Islet of Langerhans (tissue), 1 donor: ENCODE measurements around the gene ALOX5.
"Not testable (repeated sequence)": the region's sequence is repeated elsewhere in the genome, so short reads cannot be mapped to it uniquely, and the experiment has no call there.

Experiments used
- FAIRE-seq: peaks from one replicate; lab custom pipeline; 2011; peaks lifted over from hg19 to GRCh38; lab: Jason Lieb, UNC

ALOX5 gene

DNA sequence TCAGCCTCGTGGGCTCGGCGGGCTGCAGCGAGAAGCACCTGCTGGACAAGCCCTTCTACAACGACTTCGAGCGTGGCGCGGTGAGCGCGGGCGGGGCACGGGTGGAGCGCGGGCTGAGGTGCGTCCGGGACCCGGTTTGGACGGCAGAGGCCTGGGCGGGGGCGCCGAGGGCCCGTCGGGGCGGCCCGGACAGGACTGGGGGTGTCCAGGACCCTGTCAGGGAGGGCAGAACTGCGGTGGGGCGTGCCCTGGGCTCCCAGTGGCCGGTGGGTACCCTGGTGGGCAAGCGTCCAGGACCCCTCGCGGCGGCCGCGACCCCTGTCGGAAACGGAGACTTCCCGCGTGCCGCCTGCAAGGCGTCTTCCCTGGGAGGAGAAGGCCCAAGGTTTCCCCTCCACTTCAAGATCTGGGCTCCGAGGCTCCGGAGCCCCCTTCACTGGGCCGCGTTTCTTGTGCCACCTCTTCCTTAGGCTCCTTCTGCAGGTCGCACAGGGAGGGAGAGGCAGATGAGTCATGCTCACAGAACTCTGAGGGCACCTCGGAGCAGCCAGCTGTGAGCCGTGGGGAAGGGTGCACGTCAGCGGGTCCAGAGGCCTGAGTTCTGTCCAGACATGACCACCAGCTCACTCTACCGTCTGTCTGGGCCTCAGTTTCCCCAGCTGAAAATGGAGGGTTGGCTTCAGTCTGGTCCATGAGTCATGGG, 485 bp downstream of the ALOX5 start:
- FAIRE-seq, result no peak

DNA sequence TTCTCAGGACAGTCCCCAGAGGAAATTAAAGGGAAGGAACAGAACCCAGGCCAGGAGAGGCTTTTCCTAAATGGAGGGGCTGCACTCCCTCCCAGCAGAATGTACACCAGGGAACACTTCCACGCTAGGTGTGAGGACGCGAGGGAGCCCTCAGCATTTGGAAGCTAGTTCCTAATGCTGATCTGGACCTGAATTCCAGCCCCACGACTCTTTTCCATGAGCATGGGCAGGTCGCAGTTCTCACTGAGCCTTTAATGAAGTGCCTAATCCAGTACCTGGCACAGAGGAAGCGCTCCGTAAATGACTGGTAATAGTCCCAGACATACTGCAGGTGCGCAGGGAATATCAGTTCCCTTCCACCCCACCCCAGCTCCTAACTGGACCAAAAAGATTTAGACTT, 1.1 kb downstream of the ALOX5 start:
- FAIRE-seq, result no peak

DNA sequence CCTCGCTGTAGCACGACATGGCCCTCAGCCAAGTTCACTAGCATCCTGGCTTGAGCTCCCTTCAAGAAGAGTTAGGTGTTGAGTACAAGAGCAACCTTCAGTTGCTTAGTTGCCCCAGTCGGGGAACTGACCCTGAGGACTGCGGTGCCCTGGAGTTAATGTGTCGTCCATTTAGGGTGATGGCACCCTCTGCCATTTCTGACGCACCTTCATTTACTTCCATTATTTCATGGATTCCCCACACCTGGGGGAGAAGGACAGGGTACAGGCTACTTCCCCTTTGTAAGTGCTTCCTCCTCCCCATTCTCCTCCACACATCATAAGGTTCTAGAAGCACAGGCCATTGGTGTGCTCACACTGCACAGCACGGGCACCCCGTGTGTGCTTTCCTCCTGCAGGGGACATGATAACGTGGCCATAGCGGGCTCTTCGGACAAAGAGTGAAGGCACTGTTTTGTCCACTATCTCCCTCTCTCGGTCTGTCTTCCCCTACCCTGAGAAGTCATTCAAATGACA, 1.8 kb downstream of the ALOX5 start:
- no peak for FAIRE-seq

DNA sequence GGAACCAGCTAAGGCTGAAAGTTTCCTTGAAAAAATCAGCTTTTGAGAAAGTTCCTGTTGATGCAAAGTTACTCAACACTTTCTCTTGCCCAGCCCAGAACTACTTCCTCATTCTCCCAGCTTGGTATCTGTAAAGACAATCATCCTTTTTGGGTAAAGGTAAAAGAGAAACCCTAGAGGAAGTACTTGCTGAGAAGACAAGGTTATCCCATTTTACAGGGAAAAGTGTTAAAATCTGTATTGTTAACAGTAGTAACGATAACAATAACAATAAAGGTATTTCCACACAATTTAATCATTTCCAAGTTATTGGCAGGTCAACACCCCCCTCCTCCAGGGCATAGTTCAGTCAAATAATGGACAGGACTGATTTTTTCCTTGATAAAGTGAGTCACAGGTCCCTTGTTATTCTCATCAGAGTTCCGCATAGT, 2.4 kb downstream of the ALOX5 start:
- no peak for FAIRE-seq

DNA sequence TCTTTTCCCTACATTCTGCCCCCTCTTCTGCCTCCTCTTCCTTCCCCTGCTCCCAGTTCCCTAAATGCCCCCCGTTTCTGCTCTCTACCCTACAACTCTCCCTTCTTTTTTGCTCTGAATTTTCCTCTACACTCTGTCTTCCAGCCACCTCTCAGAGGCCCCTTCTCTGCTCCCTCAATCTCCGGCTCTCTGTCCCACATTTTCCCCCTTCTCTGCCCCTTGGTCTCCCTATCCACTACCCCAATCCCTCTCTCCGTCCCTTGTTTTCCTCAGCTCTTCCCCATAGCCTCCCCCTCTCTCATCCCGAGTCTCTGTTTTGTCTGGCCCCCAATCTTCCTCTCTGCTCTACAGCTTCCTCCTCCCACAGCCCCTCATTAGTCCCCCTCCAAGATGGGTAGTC, 3.3 kb downstream of the ALOX5 start:
- FAIRE-seq, result no peak

DNA sequence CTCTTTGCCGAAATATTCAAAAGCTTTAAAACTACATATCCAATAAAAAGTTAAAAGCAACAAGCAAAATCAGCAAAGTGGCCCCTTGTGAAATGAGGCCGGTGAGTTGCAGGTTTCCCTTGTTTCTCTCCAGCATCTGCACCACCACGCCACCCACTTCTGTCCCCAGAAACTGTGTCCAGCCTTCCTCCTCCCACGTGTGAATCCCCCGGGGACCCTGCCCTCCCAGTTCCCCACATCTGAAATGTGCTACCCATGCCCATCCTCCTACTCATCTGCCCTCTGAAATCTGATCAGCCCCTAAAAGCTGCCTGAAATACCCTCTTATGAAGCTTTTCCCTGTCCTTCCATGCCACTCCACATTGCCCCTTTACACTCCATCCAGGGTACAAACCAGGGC, 3.8 kb downstream of the ALOX5 start:
- no peak for FAIRE-seq

DNA sequence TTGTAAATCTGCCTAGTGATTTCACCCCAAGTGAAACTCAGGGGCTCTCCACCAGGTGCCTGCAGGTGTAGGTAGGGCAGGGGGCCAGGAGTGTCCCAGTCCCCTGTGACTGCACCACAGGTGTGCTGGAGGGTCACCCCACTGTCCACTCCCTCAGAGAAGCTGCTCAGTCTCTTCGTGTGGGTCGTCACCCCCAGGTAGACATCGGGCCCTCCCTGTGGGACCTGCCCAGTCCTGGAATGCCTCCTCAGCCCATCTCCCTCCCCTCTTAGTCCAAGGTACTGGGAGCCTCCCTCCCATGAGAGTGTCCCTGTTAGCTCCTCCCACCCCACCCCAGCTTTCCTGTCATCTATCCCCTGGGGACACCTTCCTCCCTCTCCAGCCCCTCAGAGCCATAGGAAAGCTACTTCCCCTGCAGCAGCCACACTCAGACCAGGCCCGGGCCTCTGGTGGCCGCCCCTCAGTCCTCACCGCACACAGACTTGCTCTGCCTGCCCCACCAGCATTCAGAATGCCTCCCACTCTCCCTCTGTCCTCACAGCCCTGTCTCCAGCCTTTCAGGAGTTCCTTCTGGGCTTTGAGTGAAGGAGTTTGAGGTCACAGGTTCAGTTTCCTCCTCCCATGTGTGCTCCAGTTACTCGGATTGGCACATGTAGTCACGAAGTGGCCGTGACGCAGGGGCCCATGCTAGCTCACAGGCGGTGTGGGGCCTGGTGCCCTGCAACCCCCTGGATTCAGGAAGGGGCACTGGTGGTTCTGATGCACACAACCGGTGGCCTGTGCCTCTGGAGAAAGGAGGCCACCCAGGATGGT, 5.1 kb downstream of the ALOX5 start:
- no peak for FAIRE-seq

DNA sequence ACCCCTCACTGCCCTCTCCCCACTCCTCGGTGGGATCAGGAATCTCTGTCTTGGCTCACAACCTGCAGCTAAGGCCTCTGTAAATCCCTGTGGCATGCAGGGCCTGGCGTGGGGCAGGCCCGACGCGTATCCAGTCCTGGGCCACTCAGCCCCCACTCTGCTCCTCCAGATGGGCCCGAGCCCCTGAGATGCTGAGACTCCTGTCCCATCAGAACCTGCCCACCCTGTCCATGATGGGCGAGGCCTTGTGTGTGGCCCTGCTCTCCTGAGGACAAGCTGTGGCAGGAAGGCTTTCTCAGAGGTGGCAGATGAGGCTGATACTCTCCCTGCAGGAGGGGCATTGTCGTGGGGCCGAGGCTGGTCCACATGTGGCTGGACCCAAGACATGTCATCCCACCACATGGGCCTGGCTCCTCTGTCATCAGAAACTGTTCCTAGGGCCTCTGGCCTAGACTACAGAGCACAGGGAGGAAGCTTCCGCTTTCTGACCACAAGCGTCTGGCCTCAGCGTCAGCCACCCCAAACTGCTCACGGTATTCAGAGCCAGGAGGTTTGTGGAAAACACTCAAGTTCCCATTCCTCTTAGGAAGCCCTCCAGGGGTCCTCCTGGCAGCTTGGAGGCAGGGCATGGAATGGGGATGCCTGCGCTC, 6.0 kb downstream of the ALOX5 start:
- no peak for FAIRE-seq

DNA sequence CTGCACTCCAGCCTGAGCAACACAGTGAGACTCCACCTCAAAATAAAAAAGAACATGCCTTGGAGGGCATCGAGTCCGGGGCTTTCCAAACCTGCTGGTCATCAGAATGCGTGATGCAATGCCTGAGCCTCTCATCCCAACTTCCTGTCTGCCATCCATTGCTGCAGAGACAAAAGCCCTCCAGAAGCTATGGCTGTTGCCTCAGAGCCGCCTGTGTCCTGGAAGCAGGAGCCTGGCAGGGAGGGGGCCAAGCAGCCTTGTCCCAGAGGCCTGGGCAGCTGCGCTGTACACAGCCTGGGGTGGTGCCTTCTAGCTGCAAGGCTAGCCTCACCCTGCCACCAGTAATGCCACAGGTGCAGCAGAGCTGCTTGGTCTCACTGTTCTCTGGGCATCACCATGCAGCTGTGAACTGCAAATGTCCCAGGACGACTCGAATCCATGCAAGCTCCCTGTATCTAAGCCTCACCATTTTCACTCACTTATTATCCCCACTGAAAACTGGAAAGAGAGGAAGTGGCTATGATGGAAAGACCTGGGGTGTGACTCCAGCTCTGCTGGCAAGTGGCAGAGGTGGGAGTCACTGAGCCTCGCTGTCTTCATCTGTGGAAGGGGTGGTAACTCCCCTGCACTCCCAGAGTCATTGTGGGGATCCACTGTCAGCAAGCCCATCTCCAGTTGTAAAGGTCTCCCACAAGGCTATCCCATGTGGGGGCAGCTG, 7.0 kb downstream of the ALOX5 start:
- FAIRE-seq, result no peak

DNA sequence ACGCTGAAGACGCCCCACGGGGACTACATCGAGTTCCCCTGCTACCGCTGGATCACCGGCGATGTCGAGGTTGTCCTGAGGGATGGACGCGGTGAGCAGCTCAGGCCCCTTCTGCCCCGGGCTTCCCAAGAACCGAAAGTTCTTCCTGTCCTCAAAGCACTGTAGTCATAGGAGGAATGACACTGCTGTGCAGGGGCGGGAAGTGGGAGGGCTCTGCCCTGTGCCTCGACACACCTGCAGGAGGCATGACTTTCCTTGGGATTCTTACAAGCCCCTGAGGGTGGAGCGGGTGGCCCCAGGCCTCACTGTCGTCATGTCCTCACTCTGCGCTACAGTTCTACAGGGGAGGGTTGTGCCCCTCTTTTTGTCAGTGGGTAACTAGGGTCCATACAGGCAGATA, 8.6 kb downstream of the ALOX5 start:
- FAIRE-seq, result no peak

DNA sequence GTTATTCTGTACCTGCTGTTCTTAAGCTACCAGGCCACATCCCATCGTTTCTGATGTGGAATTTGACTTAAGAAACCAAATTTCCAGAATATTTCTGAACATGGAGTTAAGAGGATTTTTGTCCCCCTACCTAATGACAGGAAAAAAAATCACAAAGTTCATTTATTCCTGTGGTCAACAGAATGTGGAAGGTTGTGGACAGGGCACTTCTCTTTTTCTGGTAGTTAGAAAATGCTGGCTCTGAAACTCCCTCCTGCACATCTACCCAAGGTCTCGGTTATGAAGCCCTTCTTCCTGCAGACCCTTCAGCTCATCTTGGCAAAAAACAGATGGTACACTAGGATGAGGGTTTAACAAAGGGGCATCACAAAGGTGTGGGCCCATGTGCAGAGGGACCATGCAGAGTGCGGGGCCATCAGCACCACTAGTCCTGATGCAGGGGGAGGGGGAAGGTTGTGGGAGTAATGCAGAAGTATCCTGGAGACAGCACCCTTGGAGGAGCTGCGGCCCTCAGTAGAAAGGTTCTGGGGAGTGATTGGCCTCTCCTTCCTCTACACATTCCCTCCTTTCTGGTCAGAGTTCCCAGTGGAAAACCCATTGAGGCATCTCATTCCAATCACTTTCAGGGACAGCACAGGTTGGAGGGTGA, 9.8 kb downstream of the ALOX5 start:
- no peak for FAIRE-seq

DNA sequence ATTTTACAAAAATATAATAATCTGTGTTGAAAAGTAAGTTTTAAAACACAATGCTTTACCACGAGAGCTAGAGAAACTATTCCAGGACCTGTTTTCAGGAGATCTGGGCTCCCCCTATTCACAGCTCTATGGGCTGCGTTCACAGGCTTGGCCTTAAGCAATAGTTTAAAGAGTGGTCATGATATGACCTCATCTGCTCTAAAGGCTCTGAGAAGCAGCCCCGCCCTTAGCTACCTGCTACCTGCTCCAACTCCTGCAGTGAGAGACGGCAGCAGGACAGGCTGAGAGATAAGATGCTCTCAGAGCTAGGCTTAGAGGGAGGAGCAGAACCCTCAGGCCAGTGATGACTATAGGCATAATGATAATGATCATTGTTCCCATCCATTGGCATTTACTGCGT, 12.6 kb downstream of the ALOX5 start:
- FAIRE-seq, result no peak

DNA sequence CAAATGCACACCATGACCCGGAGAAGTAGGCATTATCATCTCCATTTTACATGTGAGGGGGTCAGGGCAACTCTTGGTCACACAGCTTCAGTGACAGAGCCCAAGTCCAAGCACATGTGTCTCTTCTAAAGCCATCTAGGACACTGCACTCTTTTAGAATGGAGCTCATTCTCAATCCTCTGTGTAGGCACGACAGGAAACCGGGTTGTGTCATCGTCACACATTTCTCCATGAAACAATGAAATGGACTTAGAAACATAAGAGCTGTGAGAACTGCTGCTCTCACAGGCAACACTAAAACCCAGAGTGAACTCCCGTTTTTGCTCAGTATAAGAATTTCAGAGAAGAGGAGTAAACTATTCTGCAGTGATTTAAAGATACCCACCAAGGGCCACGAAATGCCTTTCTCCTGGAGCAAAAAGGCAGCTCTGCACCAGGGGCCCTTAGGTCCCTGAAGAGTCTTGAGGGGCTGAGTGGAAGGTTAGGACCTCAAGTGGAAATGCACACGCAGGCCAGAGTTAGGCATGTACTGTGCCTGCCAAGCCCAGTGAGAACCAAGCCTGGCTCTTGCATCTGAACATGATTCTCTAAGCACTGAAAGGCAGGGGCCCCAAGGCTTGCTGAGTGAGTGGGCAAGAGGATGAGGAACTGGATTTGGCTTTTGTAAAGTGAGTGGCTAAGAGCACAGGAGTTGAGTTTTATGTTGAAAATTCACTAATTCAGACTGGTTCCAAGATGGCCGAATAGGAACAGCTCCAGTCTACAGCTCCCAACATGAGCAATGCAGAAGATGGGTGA, 13.3 kb downstream of the ALOX5 start:
- FAIRE-seq, result no peak

DNA sequence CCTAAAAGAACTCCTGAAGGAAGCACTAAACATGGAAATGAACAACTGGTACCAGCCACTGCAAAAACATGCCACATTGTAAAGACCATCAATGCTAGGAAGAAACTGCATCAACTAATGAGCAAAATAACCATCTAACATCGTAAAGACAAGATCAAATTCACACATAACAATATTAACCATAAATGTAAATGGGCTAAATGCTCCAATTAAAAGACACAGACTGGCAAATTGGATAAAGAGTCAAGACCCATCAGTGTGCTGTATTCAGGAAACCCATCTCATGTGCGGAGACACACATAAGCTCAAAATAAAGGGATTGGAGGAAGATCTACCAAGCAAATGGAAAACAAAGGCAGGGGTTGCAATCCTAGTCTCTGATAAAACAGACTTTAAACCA, 15.7 kb downstream of the ALOX5 start:
- not testable (repeated sequence) for FAIRE-seq

DNA sequence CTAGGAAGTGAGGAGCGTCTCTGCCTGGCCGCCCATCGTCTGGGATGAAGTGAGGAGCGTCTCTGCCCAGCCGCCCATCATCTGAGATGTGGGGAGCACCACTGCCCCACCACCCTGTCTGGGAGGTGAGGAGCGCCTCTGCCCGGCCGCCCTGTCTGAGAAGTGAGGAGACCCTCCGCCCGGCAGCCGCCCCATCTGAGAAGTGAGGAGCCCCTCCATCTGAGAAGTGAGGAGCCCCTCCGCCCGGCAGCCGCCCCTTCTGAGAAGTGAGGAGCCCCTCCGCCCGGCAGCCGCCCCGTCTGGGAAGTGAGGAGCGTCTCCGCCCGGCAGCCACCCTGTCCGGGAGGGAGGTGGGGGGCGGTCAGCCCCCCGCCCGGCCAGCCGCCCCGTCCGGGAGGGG, 17.6 kb downstream of the ALOX5 start:
- FAIRE-seq, result not testable (repeated sequence)

DNA sequence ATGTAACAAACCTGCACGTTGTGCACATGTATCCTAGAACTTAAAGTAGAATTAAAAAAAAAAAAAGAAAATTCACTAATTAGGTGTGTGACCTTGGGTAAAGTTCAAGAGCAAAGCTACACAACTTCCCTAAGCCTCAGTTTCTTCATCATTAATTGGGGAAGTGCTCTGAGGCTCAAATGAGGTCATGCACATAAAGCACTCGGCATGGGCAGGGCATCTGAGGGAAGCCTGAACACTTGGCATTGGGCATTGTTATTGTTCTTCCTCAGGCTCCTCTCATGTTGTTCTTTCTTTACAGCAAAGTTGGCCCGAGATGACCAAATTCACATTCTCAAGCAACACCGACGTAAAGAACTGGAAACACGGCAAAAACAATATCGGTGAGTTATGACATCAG, 21.5 kb downstream of the ALOX5 start:
- no peak for FAIRE-seq

DNA sequence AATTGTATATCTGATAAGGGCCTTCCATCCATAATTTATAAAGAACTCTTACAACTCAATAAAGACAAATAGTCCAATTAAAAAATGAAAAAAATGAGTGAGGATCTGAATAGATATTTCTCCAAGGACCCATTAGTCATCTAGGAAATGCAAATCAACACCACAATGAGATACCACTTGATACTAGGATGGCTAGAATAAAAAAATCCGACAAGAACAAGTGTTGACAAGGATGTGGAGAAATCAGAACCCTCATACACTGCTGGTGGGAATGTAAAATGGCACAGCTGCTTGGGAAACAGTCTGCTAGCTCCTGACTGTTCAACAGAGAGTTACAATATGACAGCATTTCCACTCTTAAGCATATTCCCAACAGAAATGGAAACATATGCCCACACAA, 24.6 kb downstream of the ALOX5 start:
- no peak for FAIRE-seq

DNA sequence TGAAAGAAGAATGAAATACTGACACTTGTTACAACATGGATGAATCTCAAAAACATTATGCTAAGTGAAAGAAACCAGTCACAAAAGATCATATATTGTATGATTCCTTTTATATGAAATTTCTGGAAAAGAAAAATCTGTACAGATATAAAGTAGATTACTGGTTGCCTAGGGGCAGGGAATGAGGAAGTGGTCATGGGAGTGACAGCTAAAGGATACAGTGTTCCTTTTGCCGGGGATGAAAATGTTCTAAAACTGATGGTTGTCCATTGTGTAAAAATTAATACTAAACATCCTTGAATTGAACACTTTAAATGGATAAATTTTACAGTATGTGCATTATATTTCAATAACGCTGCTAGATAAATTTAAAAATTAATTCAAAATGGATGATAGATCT, 25.1 kb downstream of the ALOX5 start:
- FAIRE-seq, result no peak

DNA sequence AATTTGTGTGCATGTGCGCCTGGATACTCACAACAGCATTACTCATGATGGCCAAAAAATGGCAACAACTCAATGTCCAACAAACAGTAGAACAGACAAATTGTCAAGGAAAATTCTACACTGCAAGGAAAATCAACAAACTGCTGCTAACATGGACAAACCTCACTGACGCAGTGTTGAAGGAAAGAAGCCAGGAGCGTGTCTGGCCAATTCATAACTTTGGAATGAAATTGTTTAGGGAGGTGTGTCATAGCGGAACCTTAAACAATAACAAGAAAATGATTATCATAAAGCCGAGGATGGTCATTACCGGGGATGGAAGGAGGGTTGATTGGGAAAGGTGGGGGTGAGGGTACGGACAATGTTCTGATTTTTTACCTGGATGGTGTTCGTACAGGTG, 29.1 kb downstream of the ALOX5 start:
- no peak for FAIRE-seq

DNA sequence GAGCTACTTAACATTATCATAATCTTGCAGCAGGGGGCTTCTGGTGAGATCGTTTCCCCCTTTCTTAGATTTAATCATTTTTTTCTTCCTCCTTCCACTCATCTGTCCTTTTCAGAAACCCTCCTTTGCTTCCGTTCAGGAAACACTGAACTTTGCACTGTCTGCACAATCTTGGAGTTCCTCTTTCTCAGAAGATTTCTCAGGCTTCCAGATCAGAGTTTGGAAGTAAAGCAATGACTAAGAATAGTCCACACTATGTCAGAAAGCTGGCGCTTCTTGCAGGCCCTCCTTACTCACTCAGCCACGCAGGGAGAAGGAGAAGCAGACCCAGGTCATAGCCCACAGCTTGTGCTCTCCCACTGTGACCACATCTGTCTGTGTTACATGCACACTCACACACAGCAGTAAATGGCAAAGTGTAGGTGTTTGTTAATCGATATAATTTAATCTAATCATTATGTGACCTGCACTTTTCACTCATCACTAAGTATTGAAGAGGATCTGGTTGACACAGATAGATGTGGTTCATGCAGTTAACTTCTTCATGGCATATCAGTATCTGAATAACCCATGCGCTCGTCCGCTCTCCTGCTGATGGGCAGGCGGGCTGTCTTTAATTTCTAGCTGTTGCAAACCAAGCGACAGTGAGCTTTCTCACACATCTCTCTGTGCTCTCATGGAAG, 30.2 kb downstream of the ALOX5 start:
- no peak for FAIRE-seq

DNA sequence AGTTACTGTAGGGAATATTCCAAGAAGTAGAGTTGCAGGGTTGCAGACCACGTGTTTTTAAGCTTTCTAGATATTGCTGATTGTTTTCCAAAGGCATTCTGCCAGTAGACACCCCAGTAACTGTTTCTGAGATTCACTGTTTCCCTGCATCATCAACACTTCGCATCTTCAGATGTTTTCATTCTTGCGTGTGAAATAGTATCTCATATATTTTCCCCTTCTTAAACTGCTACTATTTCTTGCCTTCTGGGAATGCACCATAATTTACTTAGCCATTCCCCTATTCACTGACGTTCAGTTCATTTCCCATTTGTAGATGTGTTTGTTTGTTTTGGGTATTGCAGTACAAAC, 30.7 kb downstream of the ALOX5 start:
- FAIRE-seq, result no peak
